K562 (cell line): ENCODE data around the gene RXRA. TPM values are rescaled to one million over a fixed set of nuclear protein-coding genes. Genes with fewer than 3 reads are reported as not detected.

Source experiments
- MCM3 ChIP-seq: fragments of 450-650 bp; IDR thresholded peaks from 2 replicates; pipeline ENCODE4 v1.6.1; 2016
- NCOA6 ChIP-seq: fragments of 450-650 bp; IDR thresholded peaks from 2 replicates; pipeline ENCODE4 v1.6.1; 2017; ENCODE audit warnings: mild to moderate bottlenecking
- PCBP1 ChIP-seq: fragments of 200-400 bp; formaldehyde crosslinking; IDR thresholded peaks from 2 replicates; pipeline ENCODE4 v1.6.1; 2018; ENCODE audit warnings: mild to moderate bottlenecking, low read depth, low read length; ENCODE audit not compliant: poor library complexity, severe bottlenecking
- RBM34 ChIP-seq: fragments of 200-400 bp; formaldehyde crosslinking; IDR thresholded peaks from 2 replicates; pipeline ENCODE4 v1.6.1; 2018; ENCODE audit warnings: low read length, borderline replicate concordance; ENCODE audit not compliant: insufficient read depth
- RFX1 ChIP-seq: fragments of 450-650 bp; IDR thresholded peaks from 2 replicates; pipeline ENCODE4 v1.6.1; 2016; ENCODE audit warnings: mild to moderate bottlenecking, moderate library complexity
- SMARCC2 ChIP-seq: fragments of 450-650 bp; IDR thresholded peaks from 2 replicates; pipeline ENCODE4 v1.6.1; 2017; ENCODE audit warnings: antibody characterized with exemption, moderate library complexity, mild to moderate bottlenecking, low read depth
- SOX6 ChIP-seq: fragments of 450-650 bp; IDR thresholded peaks from 2 replicates; pipeline ENCODE4 v1.6.1; 2014; ENCODE audit warnings: mild to moderate bottlenecking
- ZBTB7A ChIP-seq: IDR thresholded peaks from 2 replicates; pipeline ENCODE4 v1.6.1; 2011; ENCODE audit warnings: low read depth, mild to moderate bottlenecking, low read length, moderate library complexity, borderline replicate concordance; ENCODE audit not compliant: control insufficient read depth
- ZNF12 ChIP-seq: sonication (generic); formaldehyde crosslinking; IDR thresholded peaks from 2 replicates; pipeline ENCODE4 v1.4.0; 2020; ENCODE audit warnings: mild to moderate bottlenecking, missing genetic modification reagents
- ZNF3 ChIP-seq: fragments of 250-450 bp; sonication (Bioruptor Pico); IDR thresholded peaks from 2 replicates; pipeline ENCODE4 v1.5.0; 2021; ENCODE audit warnings: mild to moderate bottlenecking, moderate library complexity
- polyA plus RNA-seq, 8 experiments: library from polyadenylated mRNA; depleted of rRNA in 4 of 8; stranded (reverse) in 5 of 8; unstranded in 3 of 8; fragments of >200 nt; fragmentation: Nextera tagmentation in 2 of 8; fragmentation: Illumina TruSeq in 1 of 8; extraction: Ambion mirVana in 2 of 8; extraction: Trizol in 1 of 8; gene quantifications; 2 replicates each; pipeline versions ENCODE4 v1.2.1 to v1.2.3, GENCODE V29; 2011 to 2014; ENCODE audit warnings: inconsistent platforms in 1 of 8, missing spikeins in 1 of 8
- total RNA-seq, 7 experiments: library from RNA; depleted of rRNA in 6 of 7; stranded (reverse); fragments of >200 nt in 6 of 7; fragmentation: Illumina TruSeq in 2 of 7; extraction: Trizol in 2 of 7; gene quantifications; 2 replicates each; pipeline versions ENCODE4 v1.2.1 to v1.2.3, GENCODE V29; 2011 to 2021; ENCODE audit warnings: low replicate concordance in 1 of 7
- TF ChIP-seq, protein P1 (sequence below): sonication (generic); formaldehyde crosslinking; IDR thresholded peaks from 2 replicates; pipeline ENCODE4 v1.8.0; 2023; ENCODE audit warnings: mild to moderate bottlenecking, missing genetic modification reagents
- TF ChIP-seq, protein P2 (sequence below): fragments of 250-450 bp; sonication (Bioruptor Pico); IDR thresholded peaks from 2 replicates; pipeline ENCODE4 v1.8.0; 2021; ENCODE audit warnings: moderate library complexity, mild to moderate bottlenecking, inconsistent platforms
- TF ChIP-seq, protein P3 (sequence below): fragments of 250-450 bp; sonication (Bioruptor Pico); IDR thresholded peaks from 2 replicates; pipeline ENCODE4 v1.5.0; 2022; ENCODE audit warnings: mild to moderate bottlenecking
- TF ChIP-seq, protein P4 (sequence below): fragments of 250-450 bp; sonication (Bioruptor Pico); IDR thresholded peaks from 2 replicates; pipeline ENCODE4 v1.8.0; 2021; ENCODE audit warnings: moderate library complexity, mild to moderate bottlenecking, inconsistent platforms
- TF ChIP-seq, protein P5 (sequence below): fragments of 450-650 bp; IDR thresholded peaks from 2 replicates; pipeline ENCODE4 v1.7.0; 2016; ENCODE audit warnings: borderline replicate concordance
- TF ChIP-seq, protein P6 (sequence below): fragments of 450-650 bp; formaldehyde crosslinking; IDR thresholded peaks from 2 replicates; pipeline ENCODE4 v1.4.0; 2022; ENCODE audit warnings: missing genetic modification characterization

Gene RXRA
- total and polyA plus RNA-seq, 9 of the 15 experiments (the other 6 are each of a cell fraction or from before 2014, with no cell fraction given), result 0.35 to 23.6 (median 4.6) TPM

DNA sequence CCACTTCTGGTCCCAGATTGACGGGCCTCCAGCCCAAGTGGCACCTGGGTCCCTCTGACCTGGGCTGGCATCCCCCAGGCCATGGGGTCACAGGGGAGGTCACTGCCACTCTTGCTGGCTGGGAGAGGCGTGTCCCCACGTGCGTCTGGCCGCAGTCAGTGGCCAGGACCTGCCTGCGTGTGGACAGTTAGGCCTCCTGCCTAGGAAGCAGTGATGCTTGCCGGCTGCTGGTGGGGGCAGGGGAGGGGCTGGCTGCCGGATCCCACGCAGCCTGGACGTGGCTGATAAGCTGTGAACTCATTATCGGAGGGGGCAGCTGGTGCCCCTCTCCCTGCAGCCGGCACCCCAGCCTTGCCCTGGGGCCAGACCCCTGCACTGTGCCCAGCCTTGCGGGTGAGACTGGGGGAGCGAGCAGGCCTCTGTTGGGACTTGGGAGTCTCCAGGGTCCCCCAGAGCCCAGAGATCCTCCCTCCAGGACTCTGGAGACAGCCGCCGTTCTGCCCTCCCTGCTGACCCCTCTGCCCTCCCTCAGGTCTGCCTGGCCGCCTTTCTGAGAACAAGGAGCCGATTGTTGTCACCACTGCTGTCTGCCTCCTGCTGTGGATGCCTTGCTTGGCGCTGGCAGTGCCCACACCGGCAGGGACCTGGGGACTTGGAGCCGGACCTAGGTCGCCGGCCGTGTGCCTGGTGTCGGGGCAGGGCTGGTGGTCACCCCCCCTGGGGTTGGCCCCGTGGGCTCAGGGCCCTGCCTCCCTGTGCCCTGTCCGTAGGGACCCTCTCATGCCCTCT is 12.3 kb downstream of the RXRA start (continued):
- TF ChIP-seq, protein P1, sequence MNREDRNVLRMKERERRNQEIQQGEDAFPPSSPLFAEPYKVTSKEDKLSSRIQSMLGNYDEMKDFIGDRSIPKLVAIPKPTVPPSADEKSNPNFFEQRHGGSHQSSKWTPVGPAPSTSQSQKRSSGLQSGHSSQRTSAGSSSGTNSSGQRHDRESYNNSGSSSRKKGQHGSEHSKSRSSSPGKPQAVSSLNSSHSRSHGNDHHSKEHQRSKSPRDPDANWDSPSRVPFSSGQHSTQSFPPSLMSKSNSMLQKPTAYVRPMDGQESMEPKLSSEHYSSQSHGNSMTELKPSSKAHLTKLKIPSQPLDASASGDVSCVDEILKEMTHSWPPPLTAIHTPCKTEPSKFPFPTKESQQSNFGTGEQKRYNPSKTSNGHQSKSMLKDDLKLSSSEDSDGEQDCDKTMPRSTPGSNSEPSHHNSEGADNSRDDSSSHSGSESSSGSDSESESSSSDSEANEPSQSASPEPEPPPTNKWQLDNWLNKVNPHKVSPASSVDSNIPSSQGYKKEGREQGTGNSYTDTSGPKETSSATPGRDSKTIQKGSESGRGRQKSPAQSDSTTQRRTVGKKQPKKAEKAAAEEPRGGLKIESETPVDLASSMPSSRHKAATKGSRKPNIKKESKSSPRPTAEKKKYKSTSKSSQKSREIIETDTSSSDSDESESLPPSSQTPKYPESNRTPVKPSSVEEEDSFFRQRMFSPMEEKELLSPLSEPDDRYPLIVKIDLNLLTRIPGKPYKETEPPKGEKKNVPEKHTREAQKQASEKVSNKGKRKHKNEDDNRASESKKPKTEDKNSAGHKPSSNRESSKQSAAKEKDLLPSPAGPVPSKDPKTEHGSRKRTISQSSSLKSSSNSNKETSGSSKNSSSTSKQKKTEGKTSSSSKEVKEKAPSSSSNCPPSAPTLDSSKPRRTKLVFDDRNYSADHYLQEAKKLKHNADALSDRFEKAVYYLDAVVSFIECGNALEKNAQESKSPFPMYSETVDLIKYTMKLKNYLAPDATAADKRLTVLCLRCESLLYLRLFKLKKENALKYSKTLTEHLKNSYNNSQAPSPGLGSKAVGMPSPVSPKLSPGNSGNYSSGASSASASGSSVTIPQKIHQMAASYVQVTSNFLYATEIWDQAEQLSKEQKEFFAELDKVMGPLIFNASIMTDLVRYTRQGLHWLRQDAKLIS, result no peak
- TF ChIP-seq SMARCC2 (peak; percentile 92), SOX6 (peak; percentile 92), NCOA6 (no peak), ZNF12 (no peak), ZNF3 (no peak), ZBTB7A (peak; percentile 97), MCM3 (no peak), RFX1 (no peak), PCBP1 (peak; percentile 99), RBM34 (no peak)
- TF ChIP-seq, protein P2, sequence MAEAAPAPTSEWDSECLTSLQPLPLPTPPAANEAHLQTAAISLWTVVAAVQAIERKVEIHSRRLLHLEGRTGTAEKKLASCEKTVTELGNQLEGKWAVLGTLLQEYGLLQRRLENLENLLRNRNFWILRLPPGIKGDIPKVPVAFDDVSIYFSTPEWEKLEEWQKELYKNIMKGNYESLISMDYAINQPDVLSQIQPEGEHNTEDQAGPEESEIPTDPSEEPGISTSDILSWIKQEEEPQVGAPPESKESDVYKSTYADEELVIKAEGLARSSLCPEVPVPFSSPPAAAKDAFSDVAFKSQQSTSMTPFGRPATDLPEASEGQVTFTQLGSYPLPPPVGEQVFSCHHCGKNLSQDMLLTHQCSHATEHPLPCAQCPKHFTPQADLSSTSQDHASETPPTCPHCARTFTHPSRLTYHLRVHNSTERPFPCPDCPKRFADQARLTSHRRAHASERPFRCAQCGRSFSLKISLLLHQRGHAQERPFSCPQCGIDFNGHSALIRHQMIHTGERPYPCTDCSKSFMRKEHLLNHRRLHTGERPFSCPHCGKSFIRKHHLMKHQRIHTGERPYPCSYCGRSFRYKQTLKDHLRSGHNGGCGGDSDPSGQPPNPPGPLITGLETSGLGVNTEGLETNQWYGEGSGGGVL, result no peak
- TF ChIP-seq, protein P3, sequence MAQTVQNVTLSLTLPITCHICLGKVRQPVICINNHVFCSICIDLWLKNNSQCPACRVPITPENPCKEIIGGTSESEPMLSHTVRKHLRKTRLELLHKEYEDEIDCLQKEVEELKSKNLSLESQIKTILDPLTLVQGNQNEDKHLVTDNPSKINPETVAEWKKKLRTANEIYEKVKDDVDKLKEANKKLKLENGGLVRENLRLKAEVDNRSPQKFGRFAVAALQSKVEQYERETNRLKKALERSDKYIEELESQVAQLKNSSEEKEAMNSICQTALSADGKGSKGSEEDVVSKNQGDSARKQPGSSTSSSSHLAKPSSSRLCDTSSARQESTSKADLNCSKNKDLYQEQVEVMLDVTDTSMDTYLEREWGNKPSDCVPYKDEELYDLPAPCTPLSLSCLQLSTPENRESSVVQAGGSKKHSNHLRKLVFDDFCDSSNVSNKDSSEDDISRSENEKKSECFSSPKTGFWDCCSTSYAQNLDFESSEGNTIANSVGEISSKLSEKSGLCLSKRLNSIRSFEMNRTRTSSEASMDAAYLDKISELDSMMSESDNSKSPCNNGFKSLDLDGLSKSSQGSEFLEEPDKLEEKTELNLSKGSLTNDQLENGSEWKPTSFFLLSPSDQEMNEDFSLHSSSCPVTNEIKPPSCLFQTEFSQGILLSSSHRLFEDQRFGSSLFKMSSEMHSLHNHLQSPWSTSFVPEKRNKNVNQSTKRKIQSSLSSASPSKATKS, result no peak
- TF ChIP-seq, protein P4, sequence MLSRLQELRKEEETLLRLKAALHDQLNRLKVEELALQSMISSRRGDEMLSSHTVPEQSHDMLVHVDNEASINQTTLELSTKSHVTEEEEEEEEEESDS (CRISPR knock-in tag), result no peak
- TF ChIP-seq, protein P5, sequence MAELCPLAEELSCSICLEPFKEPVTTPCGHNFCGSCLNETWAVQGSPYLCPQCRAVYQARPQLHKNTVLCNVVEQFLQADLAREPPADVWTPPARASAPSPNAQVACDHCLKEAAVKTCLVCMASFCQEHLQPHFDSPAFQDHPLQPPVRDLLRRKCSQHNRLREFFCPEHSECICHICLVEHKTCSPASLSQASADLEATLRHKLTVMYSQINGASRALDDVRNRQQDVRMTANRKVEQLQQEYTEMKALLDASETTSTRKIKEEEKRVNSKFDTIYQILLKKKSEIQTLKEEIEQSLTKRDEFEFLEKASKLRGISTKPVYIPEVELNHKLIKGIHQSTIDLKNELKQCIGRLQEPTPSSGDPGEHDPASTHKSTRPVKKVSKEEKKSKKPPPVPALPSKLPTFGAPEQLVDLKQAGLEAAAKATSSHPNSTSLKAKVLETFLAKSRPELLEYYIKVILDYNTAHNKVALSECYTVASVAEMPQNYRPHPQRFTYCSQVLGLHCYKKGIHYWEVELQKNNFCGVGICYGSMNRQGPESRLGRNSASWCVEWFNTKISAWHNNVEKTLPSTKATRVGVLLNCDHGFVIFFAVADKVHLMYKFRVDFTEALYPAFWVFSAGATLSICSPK, result no peak
- TF ChIP-seq, protein P6, sequence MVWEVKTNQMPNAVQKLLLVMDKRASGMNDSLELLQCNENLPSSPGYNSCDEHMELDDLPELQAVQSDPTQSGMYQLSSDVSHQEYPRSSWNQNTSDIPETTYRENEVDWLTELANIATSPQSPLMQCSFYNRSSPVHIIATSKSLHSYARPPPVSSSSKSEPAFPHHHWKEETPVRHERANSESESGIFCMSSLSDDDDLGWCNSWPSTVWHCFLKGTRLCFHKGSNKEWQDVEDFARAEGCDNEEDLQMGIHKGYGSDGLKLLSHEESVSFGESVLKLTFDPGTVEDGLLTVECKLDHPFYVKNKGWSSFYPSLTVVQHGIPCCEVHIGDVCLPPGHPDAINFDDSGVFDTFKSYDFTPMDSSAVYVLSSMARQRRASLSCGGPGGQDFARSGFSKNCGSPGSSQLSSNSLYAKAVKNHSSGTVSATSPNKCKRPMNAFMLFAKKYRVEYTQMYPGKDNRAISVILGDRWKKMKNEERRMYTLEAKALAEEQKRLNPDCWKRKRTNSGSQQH (CRISPR knock-in tag), result no peak
